NCI-H2029 treated with DMSO at 0.1 percent for 48 hours (cell line): ENCODE measurements around the gene OPTC.
A peak's percentile ranks its signal among the peaks of the same experiment; 100 is the strongest.

Experiments
- DNase-seq: peaks from one replicate; lab custom pipeline; 2025; lab: John Stamatoyannopoulos, UW

Gene OPTC

GRCh38 chr1:203536980-203537455, 43.1 kb downstream of the OPTC start:
- no peak for DNase-seq

- peak; percentile 67 for DNase-seq
These were observed 44.0 kb downstream of the OPTC start for GRCh38 chr1:203537806-203538464.

- no peak for DNase-seq
These were observed 44.8 kb downstream of the OPTC start for GRCh38 chr1:203538726-203539125.

GRCh38 chr1:203539831-203540546, 46.0 kb downstream of the OPTC start:
- no peak for DNase-seq

GRCh38 chr1:203544485-203544884, 50.5 kb downstream of the OPTC start:
- no peak for DNase-seq

GRCh38 chr1:203544978-203545816, 51.2 kb downstream of the OPTC start:
- DNase-seq, result no peak

GRCh38 chr1:203546274-203546673, 52.3 kb downstream of the OPTC start:
- DNase-seq, result no peak

- no peak for DNase-seq
These were observed 53.2 kb downstream of the OPTC start for GRCh38 chr1:203547147-203547546.

GRCh38 chr1:203547771-203548421, 53.9 kb downstream of the OPTC start:
- no peak for DNase-seq

- no peak for DNase-seq
These were observed 54.9 kb downstream of the OPTC start for GRCh38 chr1:203548892-203549291.

- peak; percentile 20 for DNase-seq
These were observed 55.4 kb downstream of the OPTC start for GRCh38 chr1:203549309-203549708.

GRCh38 chr1:203550846-203551245, 56.9 kb downstream of the OPTC start:
- DNase-seq, result no peak

- DNase-seq, result no peak
These were observed 57.6 kb downstream of the OPTC start for GRCh38 chr1:203551550-203551949.

GRCh38 chr1:203553496-203553895, 59.5 kb downstream of the OPTC start:
- no peak for DNase-seq

- no peak for DNase-seq
These were observed 60.1 kb downstream of the OPTC start for GRCh38 chr1:203554071-203554470.

- no peak for DNase-seq
These were observed 61.1 kb downstream of the OPTC start for GRCh38 chr1:203555076-203555475.

GRCh38 chr1:203555511-203556046, 61.6 kb downstream of the OPTC start:
- no peak for DNase-seq

- no peak for DNase-seq
These were observed 62.3 kb downstream of the OPTC start for GRCh38 chr1:203556047-203556851.

- DNase-seq, result no peak
These were observed 63.4 kb downstream of the OPTC start for GRCh38 chr1:203557390-203557789.

- DNase-seq, result no peak
These were observed 64.3 kb downstream of the OPTC start for GRCh38 chr1:203558064-203558760.
